KBM-7 (cell line): ENCODE measurements around the gene HIRA.

Experiments used
- DNase-seq: peaks from one replicate; pipeline ENCODE4 v3.0.0-alpha.2; 2015
- in situ Hi-C: fragments of 300-500 bp; cut with MboI; formaldehyde crosslinking; loops from 2 replicates; pipeline ENCODE4 v1.14.3; 2020; ENCODE audit warnings: low sequenced_read_pairs, low pct_unique_long_range_greater_than_20kb, mixed read lengths

HIRA gene

DNA sequence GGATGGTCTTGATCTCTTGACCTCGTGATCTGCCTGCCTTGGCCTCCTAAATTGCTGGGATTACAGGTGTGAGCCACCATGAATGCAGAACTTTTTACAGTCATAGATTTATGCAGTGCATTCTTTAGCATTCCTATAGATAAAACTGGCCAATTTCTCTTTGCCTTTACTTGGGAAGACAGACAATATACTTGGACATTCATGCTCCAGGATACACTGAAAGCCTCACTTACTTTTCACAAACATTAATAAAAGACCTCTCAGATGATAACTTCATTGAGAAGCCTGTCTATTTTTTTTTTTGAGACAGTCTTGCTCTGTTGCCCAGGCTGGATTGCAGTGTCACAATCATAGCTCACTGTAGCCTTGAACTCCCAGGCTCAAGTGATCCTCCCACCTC is 127.7 kb downstream of the HIRA start:
- DNase-seq, result no peak
- in situ Hi-C loops, result no loop called here

DNA sequence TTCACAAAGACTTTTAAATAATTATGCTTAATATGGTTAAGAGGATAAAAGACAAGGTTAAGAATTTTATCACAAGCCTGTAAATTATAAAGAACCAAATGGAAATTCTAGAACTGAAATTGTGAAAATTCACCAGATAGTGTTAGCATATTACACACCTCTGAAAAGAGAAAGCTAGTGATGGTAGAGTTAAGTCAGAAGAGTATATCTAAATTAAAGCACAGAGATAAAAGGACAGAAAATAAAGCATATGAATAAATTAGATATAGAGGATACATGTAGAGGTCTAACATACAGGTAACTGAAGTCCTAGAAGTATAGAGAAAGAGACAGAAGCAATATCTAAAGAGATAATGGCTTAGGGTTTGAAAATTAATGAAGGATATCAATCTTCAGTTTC is 135.8 kb downstream of the HIRA start:
- DNase-seq, result no peak
- in situ Hi-C loops, result no loop called here

DNA sequence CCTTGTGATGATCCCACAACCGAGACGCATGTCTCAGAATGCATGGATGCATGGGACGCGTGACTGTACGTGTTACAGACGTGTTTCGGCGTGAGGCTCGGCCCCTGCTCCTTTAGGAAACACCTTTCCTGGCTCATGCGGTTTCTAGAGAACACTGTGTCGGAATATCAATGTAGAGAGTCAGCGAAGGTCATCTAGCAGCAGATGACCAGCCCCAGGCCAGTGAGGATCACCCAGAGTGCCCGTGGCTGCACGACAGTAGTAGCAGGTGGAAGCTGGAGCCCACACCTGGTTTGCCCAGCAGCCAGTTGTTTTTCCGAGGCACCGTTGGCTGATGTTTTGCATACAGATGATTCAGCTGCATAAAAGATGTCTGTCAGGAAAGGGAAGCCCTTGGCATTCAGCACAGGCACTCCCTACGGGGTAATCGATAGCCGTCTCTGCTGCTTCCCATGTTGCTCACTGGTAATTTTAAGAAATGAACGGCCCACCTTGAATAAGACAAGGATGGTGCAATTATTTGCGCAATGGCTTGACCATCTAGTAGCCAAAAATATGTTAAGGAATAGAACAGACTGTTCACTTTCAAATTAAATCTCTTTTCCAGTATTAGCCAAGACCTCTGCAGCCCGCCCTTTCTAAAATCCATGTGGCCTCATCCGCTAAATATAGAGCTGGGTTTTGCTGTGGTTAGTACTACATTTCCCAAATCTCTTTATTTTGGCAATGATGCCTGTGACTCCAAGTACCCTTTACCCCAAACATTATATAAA is 138.9 kb downstream of the HIRA start:
- in situ Hi-C loops, result no loop called here
- DNase-seq, result peak; percentile 8

DNA sequence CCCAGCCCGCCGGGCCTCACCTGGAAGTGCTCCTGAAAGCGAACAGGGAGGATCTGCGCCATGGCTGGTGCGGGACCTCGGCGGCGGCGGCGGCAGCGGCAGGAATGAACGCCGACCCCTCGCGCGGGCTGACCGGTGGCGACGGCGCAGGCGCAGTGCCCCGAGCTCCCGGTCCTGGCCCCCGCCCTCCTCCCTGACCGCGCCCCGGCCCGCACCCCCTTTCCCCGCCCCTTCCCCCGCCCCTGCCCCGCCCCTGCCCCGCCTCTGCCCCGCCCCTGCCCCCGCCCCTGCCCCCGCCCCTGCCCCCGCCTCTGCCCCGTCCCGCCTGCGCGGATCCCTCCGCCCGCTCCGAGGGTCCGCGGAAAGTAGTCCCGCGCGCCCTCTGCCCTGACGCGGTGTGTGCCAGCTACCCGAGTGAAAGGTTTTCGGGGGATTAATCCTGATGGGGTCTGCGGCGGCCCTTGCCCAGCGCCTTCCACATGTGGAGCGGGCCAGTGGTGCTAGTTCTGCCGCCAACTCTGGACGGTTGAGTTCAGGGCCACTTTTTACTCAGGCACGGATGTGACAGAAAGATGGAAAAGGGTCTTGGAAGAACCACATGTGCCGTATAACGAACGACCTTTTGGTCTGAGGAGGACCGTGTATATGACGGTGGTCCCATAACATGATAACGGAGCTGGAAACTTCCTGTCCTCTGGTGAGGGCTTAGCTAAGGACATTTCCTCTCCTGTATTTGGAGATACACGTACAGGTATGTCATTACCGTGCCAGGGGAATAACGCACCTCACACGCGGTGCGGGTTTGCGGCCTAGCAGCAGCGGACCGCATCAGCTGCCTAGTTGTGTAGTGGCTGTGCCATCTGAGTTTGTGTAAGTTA is 139.7 kb downstream of the HIRA start, which contains the start of gene CLTCL1:
CLTCL1 (minus strand) TSS at position 140 of the 878 bp plus-strand sequence; CDS start at position 62, 78 bp downstream.
- in situ Hi-C loops, result no loop called here
- DNase-seq, result peak; percentile 81

DNA sequence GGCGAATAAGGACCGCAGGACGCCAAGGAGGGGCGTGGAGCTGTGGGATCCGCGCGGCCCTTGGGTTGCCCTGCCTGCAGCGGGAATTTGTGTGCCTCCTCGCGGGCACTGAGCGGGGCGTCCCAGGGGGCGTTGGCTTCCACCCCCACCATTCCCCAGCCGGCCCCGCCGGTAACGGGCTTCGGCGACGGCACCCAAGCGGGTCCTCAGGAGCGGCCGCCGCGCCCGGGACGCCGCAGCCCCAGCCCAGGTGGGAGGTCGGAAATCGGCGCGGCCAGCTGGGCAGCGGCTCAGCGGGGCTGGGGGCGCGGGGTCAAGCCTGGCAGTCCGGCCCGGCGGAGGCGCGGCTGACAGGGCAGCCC is 140.3 kb downstream of the HIRA start:
- in situ Hi-C loops, result no loop called here
- DNase-seq, result no peak

DNA sequence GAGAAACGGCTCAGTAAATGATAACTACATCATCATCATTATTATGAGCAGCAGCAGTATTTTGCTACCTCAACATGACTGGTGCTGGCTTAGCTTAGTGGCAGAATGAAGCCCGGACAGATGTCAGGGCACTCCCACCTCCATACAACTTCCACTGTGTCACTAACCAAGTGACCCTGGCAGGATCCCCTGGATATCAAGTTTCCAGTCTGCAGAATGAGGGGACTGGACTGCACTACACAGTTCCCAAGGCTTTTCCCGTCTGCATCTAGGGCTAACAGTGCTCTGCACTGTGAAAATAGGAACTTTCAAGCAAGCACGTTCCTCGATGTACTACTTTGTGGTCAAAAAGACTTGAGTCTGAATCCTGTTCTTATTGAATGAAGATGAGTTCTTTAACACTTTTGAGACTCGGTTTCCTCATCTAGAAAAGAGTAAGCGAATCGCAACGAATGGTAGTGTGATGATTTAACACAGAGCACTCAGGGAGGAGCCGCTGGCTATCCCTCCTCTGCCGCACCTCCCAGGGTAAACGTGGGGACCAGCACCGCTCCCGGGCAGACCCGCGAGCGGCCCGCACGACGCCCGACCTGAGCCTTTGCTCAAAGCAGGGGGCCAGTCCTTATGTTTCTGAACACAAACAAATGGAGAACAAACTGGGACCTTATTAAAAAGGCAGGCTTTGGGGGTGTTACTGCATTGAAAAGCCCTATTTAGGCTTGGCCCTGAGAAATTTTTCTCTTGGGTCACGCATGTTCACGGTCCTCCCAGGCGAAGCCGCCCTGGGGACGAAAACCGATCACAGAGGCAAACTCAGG is 140.9 kb downstream of the HIRA start:
- in situ Hi-C loops, result no loop called here

DNA sequence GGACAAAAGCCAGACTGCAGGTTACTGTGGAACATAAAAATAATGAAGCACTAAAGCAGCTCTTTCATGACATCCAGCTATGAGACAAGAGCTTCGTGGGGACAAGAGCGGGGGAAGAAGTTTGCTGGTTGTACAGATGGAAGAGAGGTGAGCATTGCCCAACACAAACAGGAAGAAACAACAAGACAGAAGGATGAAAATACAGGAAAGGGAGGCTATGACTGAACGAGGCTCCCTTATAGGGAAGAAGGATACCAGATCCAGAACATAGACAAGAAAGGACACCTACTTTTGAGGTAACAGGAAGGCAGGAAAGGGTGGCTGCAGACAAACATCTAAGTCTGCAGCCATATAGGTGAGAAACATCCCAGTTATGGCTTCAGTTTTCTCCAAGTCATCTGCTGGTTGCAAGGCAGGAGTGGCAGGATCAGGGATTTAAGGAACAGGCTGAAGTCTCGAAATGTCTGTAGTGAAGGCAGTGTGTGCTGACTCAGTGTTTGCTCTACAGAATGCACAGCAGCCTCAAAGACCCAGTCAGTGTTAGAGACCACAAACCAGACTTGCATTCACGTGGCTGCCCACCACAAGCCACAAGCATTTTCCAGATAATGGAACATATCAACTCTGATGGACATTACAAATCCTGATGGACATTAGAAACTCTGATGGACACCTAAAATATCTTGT is 141.9 kb downstream of the HIRA start:
- in situ Hi-C loops, result no loop called here
- peak; percentile 24 for DNase-seq

More for the DNA sequence above, 140.9 kb downstream of the HIRA start:
- peak; percentile 39 for DNase-seq

DNA sequence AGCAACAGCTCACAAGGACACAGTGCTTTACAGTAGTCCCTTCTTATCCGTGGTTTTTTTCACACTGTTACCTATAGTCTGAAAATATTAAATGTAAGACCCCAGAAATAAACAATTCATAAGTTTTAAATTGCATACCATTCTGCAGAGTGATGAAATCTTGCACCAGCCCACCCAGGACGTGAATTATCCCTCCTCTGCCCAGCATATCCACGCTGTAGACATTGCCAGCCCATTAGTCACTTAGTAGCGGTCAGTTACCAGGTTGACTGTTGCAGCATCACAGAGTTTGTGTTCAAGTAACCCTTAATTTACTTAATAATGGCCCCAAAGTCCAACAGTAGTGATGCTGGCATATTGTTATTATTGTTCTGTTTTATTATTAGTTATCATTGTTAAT is 143.6 kb downstream of the HIRA start:
- DNase-seq, result no peak
- in situ Hi-C loops, result no loop called here

DNA sequence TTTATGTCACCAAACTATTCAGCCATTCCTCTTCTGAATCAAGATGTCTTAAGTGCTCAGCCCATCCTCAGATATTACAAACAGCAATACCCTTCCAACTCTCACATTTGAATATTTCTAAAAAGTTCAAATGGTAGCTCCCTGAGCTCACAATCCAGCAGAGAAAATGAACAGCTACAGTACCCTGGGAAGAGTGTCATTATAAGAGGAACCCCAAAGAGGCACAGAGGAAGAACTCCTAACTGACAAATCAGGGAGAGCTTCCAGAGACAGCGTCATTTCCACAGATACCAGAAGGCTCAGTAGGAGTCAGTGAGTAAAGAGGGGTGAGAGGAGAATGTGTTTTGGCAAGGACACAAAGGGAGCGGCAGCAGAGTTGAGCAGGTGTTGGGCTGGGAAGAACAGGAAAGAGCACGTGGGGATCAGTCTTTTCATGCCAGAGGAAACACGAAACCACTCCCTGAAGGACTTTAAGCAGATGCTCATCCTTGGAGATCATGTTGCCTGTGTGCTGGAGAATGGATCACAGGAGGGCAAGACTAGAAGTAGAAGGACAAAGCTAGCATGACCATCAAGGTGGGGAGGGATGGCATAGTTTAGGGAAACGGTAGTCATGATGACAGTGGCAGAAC is 144.3 kb downstream of the HIRA start:
- in situ Hi-C loops, result no loop called here

DNA sequence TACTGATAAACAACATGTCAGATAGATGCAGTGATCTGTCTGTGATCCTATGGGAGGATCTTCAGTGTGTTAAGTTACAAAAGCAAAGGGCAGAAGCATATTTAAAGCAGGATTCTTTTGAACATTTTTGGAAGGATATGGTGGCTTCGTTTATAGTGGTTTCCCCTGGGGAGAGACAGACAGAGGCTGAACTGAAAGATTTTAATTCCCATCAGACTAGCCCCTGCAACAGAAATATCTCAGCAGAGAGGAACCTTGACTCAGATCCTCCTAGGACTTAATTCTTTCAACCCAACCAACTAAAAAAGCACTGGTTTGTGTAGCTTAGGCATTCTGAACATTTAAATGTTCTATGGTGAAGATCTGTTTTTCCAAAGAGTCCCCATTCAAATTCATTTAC is 145.7 kb downstream of the HIRA start:
- no peak for DNase-seq
- in situ Hi-C loops, result no loop called here

More for the DNA sequence above, 144.3 kb downstream of the HIRA start:
- DNase-seq, result no peak
